GM21723 (cell line): ENCODE measurements around the gene FAM3B.

Experiments
- ATAC-seq: cut with Tn5 transposase; IDR thresholded peaks from one replicate; pipeline ENCODE4 v1.9.1; 2021; ENCODE audit warnings: mild to moderate bottlenecking, moderate library complexity; ENCODE audit not compliant: unreplicated experiment

The FAM3B gene

DNA sequence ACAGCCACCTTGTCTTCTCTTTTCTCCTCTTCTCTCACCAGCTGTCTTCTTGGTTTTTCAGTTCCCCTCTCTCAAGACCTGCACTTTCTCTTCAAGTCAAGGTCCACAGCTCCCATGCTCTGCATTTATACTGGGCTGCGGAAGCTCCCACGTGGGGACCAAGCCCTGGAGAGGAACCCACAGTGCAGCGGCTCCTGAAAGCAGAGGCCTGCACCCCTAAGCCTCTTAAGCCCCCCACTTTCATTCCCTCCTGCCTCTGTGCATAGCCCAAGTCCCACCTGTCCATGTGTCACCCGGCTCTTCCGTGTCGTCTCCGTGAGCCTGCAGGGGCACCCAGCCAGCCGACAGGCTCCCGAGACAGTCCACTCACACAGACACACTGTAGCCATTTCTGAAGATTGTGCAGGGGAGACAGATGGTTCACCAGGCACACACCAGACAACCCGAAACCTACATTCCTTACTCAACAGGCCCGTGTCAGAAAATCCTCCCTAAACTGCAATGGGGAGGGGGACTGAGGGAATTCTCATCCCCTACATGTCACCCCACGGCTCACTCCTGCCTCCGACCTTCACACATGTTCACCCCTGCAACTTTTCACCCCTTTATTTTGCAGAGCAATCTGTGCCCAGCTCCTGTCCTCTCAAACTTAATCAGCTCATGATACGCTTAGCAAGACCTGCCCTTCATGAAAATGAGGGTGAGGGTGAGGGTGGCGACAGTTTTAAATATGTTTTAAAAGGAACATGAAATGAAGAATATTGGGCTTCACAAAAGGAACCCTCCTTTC is 51.5 kb downstream of the FAM3B start:
- ATAC-seq = peak; percentile 71

DNA sequence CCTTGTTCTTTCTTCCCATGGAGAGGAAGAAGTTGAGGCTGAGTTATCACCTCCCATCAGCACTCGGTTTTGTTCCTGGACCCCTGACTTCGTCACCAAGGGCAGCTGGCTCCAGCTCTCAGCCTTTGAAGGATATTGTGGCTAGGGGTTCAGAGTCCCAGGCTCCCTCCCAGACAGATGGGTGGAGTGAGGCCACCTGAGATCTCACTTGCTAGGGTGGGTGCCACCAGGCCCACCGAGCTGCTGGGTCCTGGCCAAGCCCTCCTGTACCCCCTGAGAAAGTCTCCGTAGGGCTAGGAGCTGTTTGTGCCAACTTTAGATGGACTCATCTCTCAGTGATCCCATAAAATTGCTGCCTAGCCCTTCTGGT is 52.1 kb downstream of the FAM3B start:
- no peak for ATAC-seq

- ATAC-seq = peak; percentile 35
These were observed 52.7 kb downstream of the FAM3B start for GRCh38 chr21:41369105-41369919.

DNA sequence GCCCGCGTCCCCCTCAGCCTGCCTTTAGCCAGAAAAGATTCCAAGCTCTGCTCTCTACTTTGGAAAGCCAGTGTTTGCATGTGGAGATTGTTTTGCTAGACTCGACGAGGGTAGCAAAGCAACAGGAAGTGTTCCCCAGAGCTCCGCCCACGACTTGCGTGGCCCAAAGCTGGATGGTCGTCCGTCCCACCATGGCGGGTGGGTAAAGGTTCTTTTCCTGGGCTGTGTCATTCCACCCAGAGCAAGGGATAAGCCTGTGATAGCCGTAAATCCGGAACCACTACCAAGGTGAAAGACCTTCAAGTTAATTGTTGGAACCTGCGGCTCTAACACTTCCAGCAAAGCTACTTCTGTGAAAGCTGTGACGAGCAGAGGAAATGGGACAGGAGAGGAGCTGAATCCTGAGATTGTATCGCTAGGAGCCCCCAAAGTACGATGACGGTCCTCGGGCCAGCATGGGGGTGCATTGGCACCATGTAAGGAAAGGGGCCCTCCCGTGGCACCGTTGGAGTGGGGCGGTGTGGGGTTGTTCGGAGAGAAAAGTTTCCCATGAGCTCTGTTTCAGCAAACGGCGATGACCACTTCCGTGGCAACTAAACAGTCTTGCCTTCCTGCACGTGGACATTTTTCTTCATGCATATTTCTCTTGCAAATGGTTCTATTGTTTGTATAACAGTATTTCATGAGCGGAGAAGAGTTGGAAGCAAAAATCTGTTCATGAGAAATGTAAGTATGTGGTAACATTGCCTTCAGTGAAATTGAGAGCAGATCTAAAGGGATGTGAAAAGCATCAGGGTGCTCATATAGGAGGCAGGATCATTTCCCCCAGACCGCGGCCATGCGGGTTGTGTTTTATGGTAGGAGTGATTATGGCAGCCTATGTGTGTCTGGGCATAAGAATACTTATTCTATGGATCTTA is 53.6 kb downstream of the FAM3B start:
- ATAC-seq = no peak

DNA sequence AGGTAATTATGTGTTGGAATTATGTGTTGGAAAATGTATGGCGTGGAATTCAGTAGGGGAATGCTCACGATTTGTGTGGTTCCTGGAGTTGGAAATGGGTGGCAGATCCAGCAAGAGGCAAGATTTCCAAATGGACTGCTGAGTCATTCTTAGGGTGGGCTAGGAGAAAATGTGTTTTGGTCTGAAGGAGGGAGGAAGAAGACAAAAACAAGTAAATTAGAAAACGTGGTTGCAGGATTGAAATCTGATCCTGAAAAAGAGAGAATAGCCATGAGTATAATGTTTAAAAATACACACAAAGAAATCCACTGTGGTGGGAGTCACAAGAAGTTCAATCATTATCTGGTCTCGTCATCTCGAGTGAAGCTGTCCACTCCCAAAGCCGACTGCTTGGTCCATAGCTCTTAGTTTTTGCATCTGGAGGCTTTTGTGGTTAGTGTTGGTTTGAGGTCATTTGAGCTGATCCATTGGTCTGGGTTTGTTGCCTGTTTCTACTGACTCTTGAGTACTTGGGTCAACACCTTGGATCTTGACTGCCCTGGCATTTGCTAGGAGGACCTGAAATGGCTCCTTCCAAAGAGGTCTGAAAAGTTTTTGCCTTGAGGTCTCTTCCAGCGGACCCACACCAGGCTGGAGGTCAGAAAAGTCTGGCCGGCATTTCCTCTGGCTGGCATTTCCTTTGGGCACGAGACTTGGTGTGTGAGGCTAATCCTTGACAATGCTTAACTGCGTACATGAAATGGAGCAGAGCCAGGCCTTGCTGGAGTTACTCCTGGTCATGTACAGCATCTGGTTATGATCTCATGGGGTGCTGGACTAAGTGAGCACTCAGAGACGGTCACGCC is 54.5 kb downstream of the FAM3B start:
- no peak for ATAC-seq

DNA sequence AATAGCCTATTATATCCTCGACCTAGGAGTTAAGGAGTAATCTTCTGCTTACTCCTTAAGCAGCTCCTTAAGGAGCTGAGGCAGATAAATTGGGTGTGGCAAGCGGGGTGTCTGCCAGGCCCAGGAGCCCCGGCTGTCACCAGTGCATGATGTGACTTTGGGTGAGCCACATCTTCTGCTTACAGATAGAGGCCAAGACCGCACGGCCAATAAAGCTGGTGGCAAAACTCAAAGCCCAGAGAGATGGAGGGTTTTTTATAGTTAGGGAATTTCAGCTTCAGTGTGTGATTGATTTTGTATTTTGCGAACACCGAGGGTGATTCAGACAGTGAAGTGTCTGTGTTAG is 55.1 kb downstream of the FAM3B start:
- ATAC-seq = no peak

DNA sequence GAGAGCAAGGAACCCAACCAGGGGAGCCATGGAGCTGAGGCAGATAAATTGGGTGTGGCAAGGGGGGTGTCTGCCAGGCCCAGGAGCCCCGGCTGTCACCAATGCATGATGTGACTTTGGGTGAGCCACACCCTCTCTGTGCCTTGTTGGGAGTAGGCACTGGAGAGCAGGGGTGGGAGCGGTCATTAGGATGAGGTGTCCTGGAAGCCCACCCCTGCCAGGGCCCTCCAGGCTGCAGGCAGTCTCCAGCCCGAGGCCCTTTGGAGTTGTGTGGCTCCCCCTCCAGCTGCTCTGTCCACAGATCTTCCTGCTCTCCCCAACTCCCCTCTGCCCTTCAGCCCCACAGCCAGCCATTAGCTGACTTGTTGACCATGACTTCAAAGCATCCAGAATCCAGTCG is 56.7 kb downstream of the FAM3B start:
- ATAC-seq = no peak

GRCh38 chr21:41373763-41374162 is 57.2 kb downstream of the FAM3B start:
- no peak for ATAC-seq

DNA sequence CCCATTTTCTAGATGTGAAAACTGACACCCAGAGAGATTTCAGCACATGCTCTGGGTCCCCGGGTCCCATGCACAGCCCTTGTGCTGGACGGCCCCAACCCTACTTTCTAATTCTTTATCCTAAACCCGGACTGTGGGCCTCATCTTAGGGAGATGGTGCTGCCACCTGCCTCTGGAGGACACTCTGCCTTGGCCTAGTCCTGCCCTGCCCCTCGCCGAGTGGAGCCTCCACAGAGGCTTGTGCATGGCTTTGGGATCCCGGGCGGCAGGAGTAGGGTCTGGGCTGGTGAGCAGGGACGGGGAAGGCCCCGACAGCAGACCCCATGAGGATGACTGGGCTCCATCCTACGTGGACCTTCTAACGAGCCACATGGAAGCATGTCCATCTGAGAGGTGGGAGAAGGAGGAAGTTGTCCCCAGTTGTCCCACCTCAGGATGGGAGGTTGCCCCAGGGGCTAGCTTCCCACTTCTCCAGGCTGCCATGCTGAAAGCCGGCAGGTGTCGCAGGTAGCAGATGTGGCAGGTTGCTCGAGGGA is 57.6 kb downstream of the FAM3B start:
- ATAC-seq = no peak

DNA sequence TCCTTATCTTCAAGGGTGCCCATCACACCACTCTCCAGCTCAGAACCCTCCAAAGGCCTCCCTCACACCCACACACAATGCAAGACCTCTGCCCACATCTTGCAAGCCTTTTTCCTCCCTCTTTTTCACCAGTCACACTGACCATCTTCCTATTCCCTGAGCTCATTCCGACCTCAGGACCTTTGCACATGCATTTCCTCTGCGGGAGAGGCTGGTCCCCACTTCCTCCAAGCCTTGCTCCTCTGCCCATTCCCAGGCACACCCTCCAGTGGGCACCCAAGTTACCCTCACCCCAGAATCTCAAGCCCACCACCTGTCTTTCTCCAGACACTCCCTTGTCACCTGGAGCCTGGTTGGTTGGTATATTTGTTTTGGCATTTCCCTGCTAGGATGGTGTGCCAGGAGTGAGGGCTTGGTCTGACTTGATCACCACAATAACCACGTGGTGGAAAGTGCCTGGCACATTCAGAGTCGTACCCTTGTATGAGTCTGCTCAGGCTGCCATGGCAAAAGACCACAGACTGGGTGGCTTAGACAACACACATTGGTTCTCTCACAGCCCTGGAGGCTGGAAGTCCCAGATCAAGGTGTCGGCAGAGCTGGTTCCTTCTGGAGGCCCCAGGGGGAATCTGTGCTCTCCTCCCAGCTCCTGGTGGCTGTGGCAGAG is 58.4 kb downstream of the FAM3B start:
- no peak for ATAC-seq

DNA sequence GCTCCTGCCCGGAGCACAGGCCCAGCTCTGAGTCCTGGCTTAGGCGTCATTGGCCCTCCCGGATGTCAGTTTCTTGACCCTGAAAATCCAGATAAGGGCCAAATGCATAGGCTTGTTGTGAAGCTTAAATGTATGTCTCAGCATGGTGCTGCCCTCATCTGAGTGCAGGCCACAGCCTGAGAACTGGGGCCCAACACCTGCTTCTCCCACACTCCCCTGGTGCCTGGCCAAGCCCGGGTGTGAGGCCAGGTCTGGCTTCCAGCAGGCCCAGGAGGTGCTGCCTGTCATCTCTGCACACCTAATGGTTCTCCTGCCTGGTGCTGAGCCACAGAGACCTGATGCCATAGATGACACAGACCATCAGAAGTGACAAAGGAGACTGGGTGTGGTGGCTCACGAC is 59.3 kb downstream of the FAM3B start:
- no peak for ATAC-seq

GRCh38 chr21:41377715-41378114 is 61.1 kb downstream of the FAM3B start:
- ATAC-seq = no peak

- ATAC-seq = no peak
These were observed 62.2 kb downstream of the FAM3B start for GRCh38 chr21:41378849-41379248.

GRCh38 chr21:41379901-41380300 is 63.3 kb downstream of the FAM3B start:
- ATAC-seq = no peak

GRCh38 chr21:41381731-41382130 is 65.1 kb downstream of the FAM3B start:
- no peak for ATAC-seq

DNA sequence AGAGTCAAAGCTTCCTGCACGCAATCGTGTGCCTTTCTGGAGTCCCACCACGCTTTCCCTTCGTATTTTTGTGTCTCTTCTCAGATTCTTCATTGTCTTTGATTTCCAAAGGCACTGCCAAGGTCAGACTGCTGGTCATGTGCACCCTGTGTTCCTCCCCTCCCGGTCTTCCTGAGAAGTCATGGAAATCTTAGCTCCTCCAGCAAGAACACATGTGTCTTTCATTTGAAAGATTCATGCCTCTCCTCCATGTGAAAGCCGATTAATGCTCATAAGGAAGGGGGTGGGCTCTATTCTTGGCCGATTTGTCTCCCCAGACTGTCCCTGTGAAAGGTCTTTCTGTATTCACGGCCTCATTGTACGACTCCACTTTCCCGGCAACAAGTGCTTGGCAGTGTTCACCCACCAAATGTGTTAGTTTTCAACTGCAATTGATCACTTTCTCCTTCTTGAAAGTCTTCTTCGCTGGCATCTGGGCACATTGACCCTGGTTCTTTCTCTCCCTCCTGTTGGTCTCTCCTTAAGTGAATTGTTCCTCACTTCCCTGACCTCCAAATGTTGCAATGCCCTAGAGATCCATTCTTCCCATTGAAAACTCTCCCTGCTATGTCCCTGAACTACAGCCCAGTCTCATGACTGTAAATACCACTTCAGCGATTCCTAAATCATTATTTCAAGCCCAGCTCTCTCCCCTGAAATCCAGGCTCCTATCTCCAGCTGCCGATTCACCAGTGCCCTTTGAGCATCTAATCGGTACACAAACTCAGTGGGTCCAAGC is 70.6 kb downstream of the FAM3B start:
- ATAC-seq = no peak

GRCh38 chr21:41387824-41388223 is 71.2 kb downstream of the FAM3B start:
- ATAC-seq = no peak

GRCh38 chr21:41388259-41388658 is 71.7 kb downstream of the FAM3B start:
- no peak for ATAC-seq
